CD4-positive, alpha-beta T cell treated with Interleukin-4 for 1 hour (primary cell): ENCODE results near the gene PI4KA.
"Not testable (repeated sequence)": the region's sequence is repeated elsewhere in the genome, so short reads cannot be mapped to it uniquely, and the experiment has no call there.

Experiments used
- DNase-seq, 2 donors: peaks; one replicate each; pipeline ENCODE4 v3.0.0-alpha.2; 2020 to 2022

The PI4KA gene

DNA sequence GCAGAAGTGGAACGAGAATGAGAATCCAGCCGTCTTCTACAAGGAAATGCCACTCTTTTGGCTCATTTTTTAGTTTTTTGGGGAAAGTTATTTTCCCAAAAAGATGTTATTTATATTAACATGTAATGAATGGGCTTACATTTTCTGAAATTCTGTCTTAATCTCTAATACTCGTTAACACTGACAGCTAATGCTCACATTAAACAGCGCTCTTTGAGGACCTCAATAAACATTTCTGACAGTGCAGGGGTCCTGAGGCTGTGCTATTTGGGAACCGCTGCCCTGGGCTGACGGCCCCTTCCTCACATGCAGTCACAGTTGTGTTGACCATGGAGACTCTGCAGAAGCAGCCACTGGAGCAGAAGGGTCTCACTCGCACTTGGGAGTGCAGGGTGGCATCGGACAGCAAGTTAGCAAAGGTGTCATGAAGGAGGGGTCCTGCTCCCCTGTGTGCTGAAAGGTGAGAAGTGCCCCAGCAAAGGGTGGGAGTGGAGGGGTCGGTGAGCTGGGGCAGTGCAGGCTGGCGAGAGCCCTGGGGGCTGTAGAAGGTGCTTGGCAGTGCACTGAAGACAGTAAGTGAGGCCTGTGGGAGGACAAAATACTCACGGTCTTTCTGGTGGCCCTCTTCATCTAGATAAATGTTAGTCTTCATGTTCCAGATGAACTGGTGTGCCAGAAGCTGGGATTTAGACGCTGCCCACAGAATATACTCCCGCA is 137.8 kb downstream of the PI4KA start:
- no peak for DNase-seq

DNA sequence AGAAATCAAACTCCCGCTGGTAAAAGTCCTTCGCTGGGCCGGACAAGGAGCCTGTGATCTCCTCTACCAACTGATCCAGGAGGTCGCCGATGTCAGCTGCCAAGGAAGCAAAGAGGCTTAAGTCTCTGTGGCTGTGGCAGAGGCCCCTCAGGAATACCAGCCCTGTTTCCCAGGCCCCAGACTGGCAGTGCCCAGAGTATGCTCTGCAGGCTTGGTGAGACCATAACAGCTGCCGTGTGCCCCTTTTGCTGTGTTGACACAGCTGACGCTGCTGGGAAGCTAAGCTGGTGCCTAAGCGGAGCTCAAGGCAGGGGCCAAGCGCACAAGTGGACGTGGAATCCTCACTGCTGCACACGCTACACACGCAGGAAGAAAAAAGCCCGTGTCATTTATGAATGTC is 139.9 kb downstream of the PI4KA start:
- not testable (repeated sequence) for DNase-seq

DNA sequence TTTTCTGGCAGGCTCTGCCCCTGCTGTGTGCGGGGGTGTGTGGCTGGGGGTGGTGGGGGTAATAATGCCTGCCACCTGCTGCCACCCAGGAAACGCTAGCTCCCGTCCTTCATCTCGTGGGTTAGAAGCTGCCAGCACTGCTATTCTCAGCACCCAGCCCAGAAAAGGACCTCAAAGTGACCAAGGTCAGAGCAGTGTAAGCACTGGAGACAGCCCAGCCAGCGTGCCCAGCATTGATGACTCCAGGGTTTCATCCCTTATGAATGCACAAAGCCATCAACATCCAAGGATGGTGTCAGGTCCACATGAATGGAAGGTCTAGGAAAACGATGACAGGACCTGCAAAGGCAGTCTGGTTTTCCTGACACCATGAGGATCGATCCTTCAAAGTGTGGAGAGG is 140.6 kb downstream of the PI4KA start:
- not testable (repeated sequence) for DNase-seq

DNA sequence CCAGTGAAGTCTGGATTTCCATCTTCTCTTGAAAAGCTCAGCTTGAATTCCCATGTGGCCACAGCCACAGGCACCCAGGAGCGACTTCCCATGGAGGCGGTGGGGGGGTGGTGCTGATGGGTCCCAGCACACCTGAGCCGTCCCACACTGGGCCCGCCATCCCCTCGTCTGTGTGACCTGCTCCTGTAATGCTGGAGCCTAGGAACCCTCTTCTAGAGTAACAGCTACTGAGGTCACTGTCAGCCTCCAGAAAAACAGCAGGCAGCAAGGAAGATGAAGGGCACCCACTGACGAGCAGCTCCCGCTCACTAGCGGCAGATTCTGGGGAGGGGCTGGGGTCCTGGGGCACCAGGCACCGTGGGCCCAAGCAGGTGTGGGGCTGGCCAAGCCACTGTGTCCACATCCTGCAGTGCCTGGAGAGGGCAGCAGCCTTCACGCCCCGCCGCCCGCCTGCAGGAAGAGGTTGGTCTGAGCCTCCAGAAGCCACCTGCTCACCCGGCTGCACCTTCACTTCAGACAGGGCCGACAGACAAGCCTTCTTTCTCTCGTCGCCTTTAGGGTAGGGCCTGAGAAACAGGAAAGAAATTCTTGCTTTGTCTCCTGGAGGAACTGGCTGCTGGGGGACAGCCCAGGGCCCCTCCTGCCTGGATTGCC is 141.3 kb downstream of the PI4KA start:
- not testable (repeated sequence) for DNase-seq

DNA sequence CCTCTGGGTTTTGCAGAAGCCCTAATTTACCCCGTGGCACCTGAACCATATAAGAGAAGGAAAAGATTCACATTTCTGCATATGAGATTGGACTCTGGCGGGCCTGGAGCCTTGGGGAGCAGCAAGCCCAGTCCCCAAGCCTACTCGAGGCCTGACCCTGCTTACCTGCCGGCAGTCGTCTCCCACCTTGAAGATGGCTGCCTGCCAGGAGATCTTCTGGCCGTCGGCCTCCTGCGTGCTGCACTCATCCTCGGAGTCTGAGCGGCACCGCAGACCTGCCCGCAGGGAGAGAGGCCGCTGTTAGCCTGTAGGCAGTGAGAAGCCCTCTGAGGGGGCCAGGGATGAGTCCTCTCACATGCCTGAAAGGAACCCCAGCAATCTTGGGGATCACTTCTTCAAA is 145.5 kb downstream of the PI4KA start:
- DNase-seq, result not testable (repeated sequence)

DNA sequence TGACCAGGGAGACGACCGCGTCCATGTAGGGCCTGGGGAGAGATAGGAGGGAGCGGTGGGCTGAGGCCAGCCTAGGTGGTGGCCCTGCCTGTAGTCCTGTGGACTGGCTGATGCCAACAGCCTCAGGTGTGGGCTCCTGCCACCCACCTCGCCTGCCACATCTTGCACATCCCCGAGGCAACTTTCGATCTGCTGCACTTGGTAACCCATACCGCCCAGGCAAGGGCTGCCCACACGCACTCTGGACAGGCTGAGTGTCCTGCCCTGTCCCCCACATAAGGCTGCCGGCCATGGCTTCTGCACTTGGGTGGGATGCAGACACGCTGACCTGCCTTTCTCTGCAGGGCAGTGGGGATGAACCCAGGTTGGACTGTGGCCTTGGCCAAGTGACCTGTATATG is 148.6 kb downstream of the PI4KA start:
- not testable (repeated sequence) for DNase-seq

DNA sequence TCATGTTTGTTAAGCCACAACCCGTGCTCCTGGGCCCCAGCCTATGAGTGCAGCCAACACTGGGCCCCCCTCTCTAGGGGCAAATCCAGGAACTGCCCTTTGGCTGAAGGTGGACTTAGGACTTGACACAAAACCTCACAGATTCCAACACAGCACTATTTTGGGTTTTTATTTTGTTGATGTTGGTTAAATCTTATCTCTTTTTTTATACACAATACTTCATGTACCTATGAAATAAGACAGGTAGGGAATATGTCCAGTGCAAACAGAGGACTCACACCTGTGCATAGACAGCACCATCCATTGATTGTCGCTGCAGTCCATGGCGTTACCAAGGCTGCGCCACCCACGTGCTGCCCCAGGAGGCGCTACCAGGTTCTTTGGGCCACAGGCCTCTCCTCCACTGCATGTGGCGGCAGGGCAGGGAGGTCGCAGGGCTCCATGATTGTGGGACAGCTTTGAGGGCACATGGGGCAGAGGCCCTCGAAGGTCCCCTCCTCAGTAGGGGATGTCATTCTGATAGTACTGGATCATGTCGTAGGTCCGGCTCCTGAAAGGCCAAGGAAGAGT is 151.0 kb downstream of the PI4KA start:
- DNase-seq, result not testable (repeated sequence)

DNA sequence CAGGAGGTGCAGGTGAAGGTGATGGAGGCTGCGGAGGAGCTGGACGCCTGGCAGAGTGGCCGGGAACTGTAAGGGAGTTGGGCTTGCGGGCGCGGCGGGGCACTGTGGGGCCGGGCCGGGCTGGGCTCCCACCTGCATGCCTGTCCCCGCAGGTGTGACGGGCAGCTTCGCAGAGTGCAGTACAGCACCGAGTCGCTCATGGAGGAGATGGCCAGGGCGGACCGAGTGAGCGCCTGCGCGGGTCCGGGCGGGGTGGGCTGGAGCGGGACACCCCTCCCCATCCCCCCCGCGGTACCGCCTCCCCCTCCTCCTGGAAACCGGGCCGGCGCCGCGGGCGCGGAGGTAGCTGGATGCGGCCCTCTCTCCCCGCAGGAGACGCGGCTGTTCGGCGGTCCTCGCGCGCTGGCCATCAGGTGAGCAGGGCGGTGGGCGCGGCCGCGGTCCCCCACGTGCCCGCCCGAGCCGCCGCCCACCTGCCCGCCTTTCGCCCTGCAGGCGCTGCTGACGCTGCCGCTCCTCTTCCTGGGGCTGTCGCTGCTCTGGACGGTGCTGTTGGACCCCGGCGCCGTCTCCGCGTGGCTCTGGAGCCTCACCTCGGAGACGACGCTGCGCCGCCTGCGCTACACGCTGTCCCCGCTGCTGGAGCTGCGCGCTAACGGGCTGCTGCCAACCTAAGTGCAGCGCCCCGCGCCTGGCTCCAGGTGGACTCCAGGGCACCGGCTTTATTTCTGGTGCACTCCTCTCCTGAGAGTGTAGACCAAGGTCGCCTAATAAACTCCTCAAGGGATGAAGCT is 154.6 kb downstream of the PI4KA start:
- DNase-seq, result peak in 1 of 2 donors; percentile 20

DNA sequence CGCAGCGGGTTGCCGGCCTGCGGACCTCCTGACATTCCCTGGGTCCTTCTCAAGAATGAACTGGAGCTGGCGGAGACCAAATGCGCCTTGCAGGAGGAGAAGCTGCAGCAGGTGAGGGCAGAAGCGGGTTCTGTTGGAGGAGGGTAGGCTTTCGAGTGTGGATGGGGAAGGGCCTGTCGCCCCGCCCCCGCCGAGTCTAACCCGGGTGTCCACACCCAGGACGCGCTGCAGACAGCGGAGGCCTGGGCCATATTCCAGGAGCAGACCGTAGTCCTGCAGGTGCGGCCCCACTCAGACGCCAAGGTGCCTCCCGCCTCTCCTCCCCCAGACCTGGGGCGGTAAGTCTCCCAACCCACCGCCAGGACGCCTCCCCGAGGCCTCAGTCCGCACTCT is 155.2 kb downstream of the PI4KA start:
- DNase-seq, result not testable (repeated sequence)

DNA sequence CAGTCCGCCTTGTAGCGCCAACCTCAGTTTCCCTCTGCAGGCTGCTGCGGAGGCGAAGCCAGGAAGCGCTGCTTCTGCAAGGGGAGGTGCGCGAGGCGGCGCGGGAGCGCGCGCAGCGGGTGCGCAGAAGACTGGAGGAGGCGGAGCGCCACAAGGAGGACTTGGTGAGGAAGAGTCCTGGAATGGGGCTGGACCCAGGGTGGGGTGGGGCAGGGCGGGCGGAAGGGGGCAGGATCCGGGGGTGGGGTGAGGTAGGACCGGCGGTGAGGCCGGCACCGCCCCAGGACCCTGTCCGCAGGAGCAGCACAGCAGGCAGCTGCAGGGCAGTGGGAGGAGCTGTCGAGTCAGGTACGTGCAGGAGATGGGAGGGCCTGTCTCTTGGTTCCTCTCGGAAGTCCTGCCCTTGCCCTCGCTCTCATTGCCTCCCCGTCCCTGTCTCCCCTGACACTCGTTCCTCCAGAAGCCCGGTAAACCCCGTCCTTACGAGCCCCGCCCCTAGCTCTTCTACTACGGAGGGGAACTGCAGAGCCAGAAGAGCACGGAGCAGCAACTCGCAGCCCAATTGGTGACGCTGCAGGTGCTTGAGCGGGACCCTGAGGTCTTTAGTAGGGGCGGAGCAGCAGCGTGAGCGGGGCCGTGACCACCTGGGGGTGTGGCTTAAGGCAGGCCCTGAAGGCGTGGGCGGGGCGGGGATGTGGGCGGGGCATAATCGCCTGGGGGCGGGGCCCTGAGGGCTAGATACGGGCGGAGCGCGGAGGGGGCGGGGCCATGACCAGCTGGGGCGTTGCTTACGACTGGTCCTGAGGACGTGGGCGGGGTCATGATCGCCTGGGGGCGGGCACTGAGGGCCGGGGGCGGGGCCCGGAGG is 155.8 kb downstream of the PI4KA start:
- DNase-seq, result peak; percentile 95 to 96

DNA sequence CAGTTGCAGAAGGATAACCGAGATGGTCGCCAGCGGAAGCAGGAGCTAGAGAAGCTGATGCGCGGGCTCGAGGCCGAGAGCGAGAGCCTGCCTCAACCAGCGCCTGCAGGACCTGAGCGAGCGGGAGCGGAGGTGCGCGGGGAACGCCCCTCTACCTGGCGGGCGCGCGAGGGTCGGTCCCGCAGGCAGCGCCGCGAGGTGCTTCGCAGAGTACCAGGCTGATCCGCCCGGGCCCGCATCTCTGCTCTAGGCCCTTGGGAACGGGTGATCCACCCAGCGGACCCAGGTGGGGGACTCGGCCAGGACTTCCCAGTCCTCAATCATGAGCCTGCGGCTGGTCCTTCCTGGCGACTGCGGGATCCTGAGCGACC is 156.5 kb downstream of the PI4KA start:
- peak in 1 of 2 donors; percentile 22 for DNase-seq

DNA sequence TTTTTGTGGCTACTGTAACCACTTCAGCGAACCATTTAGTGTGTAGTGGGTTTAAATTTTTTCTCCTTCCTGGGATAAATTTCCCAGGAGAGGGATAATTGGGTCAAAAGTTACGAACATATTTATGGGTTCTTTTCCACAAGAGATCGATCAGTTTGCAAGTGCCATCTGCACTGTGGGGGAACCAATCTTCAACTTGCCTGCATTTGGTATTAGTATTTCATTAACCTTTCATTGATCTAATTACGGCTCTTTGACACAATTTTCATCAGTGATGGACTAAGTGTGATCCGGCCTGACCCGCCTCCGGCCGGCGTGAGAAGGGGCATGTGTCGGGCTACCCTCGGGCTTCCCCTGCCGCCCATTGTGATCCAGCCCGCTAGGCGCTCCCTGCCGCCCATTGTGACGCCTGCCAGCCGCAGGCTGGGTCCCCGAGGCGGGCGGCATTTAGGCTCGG is 156.9 kb downstream of the PI4KA start:
- DNase-seq, result peak in 1 of 2 donors; percentile 16

DNA sequence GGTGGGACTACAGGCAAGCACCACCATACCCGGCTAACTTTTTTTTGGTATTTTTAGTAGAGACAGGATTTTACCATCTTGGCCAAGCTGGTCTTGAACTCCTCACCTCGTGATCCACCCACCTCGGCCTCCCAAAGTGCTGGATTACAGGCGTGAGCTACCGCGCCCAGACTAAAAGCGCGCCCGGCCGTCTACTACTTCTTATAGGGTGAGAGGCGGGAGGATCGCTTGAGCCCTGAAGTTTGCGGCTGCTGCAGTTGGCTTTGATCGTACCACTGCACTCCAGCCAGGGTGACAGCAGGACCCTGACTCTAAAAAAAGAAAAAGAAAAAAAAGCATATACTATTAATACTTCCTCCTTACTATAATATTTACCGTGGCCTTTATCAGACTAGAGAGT is 158.3 kb downstream of the PI4KA start:
- not testable (repeated sequence) for DNase-seq

DNA sequence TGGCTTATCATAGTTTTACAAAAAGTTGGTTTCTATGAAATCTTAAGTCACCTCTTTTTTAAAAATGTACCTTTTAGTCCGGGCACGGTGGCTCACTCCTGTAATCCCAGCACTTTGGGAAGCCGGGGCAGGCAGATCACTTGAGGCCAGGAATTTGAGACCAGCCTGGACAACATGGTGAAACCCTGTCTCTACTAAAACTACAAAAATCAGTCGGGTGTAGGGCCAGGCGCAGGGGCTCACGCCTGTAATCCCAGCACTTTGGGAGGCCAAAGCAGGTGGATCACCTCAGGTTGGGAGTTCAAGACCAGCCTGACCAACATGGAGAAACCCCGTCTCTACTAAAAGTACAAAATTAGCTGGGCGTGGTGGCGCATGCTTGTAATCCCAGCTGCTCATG is 158.8 kb downstream of the PI4KA start:
- DNase-seq, result not testable (repeated sequence)

DNA sequence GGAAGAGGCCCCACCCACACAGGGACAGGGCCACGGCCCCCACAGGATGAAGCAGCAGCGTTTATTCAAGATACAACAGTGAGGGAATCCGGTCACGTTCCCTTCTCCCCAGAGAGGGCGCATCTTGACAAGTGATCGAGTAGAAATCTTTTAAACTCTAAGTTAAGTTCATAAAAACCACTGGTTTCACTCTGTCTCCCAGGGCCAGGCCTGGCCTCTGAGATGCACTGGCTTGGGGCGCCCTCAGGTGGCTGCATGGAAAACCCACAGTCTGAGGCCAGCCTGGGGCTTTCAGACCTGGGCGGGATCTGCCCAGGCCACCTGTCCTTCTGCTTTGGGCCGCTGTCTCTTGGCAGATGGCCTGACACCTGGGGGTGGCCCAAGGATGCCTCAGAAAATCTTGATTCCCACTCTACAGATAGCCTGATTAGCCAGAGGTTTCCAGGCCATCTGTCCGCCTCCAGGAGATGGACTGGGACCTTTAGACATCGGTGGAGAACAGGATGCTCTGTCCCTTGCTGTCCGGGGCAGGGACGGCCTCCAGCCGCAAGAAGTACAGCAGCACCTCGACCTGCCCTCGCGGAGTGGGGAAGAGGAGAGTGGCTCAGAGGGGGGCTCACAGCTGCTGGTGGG is 161.0 kb downstream of the PI4KA start:
- DNase-seq, result peak; percentile 81 to 91

DNA sequence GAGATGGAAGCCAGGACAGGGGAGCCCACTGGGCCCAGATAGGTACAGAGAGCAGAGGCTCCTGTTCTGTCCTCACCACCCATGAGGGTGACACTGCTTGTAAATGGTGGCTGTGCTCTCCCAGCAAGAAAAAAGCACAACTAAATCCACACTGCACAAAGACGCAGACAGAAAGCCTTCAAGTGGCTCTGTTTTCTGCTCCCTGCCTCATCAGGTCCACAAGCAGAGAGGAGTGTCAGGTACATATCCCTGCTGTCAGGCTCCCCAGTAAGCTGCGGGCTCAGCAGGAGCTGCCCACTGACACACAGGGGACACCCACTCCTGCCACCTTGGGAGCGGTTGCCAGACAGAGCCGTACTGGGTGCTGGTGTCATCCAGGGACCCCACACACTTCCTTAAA is 162.6 kb downstream of the PI4KA start:
- DNase-seq, result not testable (repeated sequence)

DNA sequence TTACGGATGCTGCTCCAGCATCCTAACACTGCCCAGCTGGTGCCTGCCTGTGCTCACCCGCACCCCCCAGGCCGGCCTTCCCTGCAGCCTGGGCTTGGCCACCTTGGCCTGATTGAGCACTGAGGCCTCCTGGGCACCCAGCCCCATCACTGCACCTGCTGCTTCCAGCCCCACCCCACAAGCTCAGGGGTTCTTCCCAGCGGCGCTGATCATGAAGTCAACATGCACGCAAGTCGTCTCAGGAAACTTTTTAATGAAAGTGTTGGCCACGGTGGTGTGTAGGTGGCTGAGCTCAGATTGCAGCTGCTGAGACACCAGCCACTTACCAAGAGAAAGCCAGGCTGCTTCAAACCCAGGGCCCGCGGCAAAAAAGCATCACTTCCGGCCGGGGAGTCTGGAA is 163.4 kb downstream of the PI4KA start:
- not testable (repeated sequence) for DNase-seq

DNA sequence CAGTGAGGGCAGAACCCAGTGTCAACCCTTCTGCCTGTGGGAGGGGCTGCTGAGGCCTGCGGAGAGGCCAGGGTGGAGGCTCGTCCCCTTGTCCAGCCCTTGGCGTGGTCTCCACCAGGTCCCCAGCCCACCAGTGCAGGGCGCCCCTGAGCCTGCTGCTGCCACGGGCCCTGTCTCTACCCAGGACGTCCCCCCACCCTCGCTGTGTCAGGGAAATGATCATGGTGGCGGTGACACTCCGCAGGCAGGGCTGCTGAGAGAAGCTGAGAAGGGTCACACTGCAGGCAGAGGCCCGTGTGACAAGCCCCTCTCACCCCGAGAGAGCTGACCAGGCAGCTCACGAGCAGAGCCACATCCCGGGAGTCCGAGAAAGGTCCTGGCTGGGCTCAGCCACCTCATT is 164.4 kb downstream of the PI4KA start:
- DNase-seq, result not testable (repeated sequence)

DNA sequence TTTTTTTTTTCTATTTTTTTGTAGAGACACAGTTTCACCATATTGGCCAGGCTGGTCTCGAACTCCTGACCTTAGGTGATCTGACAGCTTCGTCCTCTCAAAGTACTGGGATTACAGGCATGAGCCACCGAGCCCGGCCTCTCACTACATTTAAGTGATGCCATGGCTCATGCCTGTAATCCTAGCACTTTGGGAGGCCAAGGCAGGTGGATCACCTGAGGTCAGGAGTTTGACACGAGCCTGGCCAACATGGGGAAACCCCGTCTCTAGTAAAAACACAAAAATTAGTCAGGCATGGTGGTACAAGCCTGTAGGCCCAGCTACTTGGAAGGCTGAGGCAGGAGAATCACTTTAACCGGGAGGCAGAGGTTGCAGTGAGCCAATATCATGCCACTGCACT is 165.7 kb downstream of the PI4KA start:
- DNase-seq, result not testable (repeated sequence)

DNA sequence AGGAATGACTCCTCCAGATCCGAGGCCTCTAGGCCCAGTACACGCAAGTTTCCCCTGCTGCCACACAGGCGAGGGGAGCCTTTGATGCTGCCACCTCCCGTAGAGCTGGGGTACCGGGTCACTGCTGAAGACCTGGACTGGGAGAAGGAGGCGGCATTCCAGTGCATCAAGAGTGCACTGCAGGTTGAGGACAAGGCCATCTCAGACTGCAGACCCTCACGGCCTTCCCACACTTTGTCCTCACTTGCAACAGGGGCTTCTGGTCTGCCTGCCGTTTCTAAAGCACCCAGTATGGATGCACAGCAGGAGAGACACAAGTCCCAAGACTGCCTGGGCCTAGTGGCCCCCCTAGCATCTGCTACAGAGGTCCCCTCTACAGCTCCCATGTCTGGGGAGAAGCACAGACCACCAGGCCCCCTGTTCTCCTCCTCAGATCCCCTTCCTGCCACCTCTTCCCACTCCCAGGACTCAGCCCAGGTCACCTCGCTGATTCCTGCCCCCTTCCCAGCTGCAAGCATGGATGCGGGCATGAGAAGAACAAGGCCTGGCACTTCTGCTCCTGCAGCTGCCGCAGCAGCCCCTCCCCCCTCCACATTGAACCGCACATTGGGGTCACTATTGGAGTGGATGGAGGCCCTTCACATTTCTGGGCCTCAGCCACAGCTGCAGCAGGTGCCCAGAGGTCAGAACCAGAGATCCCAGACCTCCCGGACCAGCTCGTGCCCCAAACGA is 167.9 kb downstream of the PI4KA start:
- DNase-seq, result not testable (repeated sequence)
